Mesothelial cell of epicardium (in vitro differentiated cells): ENCODE results near the gene MGMT. TPM values are rescaled to one million over a fixed set of nuclear protein-coding genes. Genes with fewer than 3 reads are reported as not detected.

ENCODE experiments used
- DNase-seq, 2 experiments: peaks; one replicate each; pipeline ENCODE4 v3.0.0; 2021; ENCODE audit warnings: low spot score in 2 of 2; ENCODE audit not compliant: unreplicated experiment in 2 of 2
- H3K27ac Mint-ChIP-seq: 2 replicates; pipeline ENCODE4 v1.8.0; 2021; ENCODE audit warnings: mixed read lengths
- H3K27me3 Mint-ChIP-seq: 2 replicates; pipeline ENCODE4 v1.8.0; 2021; ENCODE audit warnings: low read depth, mixed read lengths
- H3K36me3 Mint-ChIP-seq: 2 replicates; pipeline ENCODE4 v1.8.0; 2021; ENCODE audit warnings: mixed read lengths
- H3K4me1 Mint-ChIP-seq: 2 replicates; pipeline ENCODE4 v1.8.0; 2021; ENCODE audit warnings: mixed read lengths
- H3K4me3 Mint-ChIP-seq: 2 replicates; pipeline ENCODE4 v1.8.0; 2021; ENCODE audit warnings: mild to moderate bottlenecking, moderate library complexity, mixed read lengths
- H3K9me3 Mint-ChIP-seq: 2 replicates; pipeline ENCODE4 v1.8.0; 2021; ENCODE audit warnings: mixed read lengths
- CTCF ChIP-seq: fragments of 200-600 bp; sonication (generic); IDR thresholded peaks from one replicate; pipeline ENCODE4 v1.5.0; 2021; ENCODE audit warnings: antibody characterized with exemption; ENCODE audit not compliant: unreplicated experiment
- total RNA-seq: library from RNA; stranded (reverse); gene quantifications from 3 replicates; pipeline ENCODE4 v1.2.1, GENCODE V29; 2021

The MGMT gene
- total RNA-seq, 1 donor from 2014 or later = 35.7 TPM

- H3K36me3 Mint-ChIP-seq = peaks cover 11% of the 10 kb centered on the region
- no peak overlapping the region for H3K4me3 Mint-ChIP-seq
- no peak for DNase-seq
- no peaks in the 10 kb centered on the region for H3K27me3 Mint-ChIP-seq
- TF ChIP-seq CTCF = no peak
- peaks cover 9% of the 10 kb centered on the region for H3K9me3 Mint-ChIP-seq
- no peak overlapping the region for H3K27ac Mint-ChIP-seq
- peaks cover 7% of the 10 kb centered on the region for H3K4me1 Mint-ChIP-seq
These were observed 44.7 kb downstream of the MGMT start for GRCh38 chr10:129511758-129512157.

GRCh38 chr10:129513312-129513711 lies 46.3 kb downstream of the MGMT start:
- Mint-ChIP-seq H3K36me3 (peaks cover 5% of the 10 kb centered on the region), H3K4me3 (no peak overlapping the region), H3K27me3 (no peaks in the 10 kb centered on the region), H3K27ac (no peak overlapping the region), H3K9me3 (peaks cover 4% of the 10 kb centered on the region), H3K4me1 (peaks cover 7% of the 10 kb centered on the region)
- no peak for DNase-seq
- no peak for TF ChIP-seq CTCF

- H3K27ac Mint-ChIP-seq = no peak overlapping the region
These were observed 47.8 kb downstream of the MGMT start for GRCh38 chr10:129514568-129515451.

GRCh38 chr10:129516846-129517679 lies 50.0 kb downstream of the MGMT start:
- Mint-ChIP-seq H3K27ac (no peak overlapping the region), H3K4me3 (no peak overlapping the region), H3K9me3 (no peaks in the 10 kb centered on the region), H3K27me3 (no peaks in the 10 kb centered on the region), H3K4me1 (peaks cover 14% of the 10 kb centered on the region), H3K36me3 (no peaks in the 10 kb centered on the region)
- no peak for TF ChIP-seq CTCF
- no peak for DNase-seq

More at GRCh38 chr10:129514568-129515451, 47.8 kb downstream of the MGMT start:
- peaks cover 5% of the 10 kb centered on the region for H3K36me3 Mint-ChIP-seq
- H3K9me3 Mint-ChIP-seq = peaks cover 4% of the 10 kb centered on the region
- no peaks in the 10 kb centered on the region for H3K27me3 Mint-ChIP-seq
- H3K4me1 Mint-ChIP-seq = peaks cover 14% of the 10 kb centered on the region
- H3K4me3 Mint-ChIP-seq = no peak overlapping the region
- TF ChIP-seq CTCF = no peak
- no peak for DNase-seq

- Mint-ChIP-seq H3K36me3 (no peaks in the 10 kb centered on the region), H3K4me3 (no peak overlapping the region), H3K27ac (no peak overlapping the region), H3K4me1 (peaks cover 14% of the 10 kb centered on the region), H3K9me3 (no peaks in the 10 kb centered on the region), H3K27me3 (no peaks in the 10 kb centered on the region)
- DNase-seq = no peak
- no peak for TF ChIP-seq CTCF
These were observed 50.6 kb downstream of the MGMT start for GRCh38 chr10:129517680-129518057.
